Measurements from ENCODE around the gene OASL. TPM values are rescaled to one million over a fixed set of nuclear protein-coding genes. Genes with fewer than 3 reads are reported as not detected.

Gene OASL
- total and polyA plus RNA-seq, 12 donors, result 0.06 to 1.9 (median 0.56) TPM; not detected in 1

DNA sequence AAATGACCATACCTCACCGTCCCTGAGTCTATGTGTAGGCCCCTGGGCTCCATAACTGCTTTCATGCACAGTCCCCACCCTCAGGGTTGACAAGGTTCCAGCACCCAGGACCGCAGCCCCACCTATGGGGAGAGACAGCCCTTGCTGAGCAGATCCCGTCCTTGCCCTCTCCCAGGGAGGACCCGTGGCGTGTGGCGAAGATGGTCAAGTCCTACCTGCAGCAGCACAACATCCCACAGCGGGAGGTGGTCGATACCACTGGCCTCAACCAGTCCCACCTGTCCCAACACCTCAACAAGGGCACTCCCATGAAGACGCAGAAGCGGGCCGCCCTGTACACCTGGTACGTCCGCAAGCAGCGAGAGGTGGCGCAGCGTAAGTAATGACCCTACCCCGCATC is 50.4 kb downstream of the OASL start:
- TF ChIP-seq, protein P1, sequence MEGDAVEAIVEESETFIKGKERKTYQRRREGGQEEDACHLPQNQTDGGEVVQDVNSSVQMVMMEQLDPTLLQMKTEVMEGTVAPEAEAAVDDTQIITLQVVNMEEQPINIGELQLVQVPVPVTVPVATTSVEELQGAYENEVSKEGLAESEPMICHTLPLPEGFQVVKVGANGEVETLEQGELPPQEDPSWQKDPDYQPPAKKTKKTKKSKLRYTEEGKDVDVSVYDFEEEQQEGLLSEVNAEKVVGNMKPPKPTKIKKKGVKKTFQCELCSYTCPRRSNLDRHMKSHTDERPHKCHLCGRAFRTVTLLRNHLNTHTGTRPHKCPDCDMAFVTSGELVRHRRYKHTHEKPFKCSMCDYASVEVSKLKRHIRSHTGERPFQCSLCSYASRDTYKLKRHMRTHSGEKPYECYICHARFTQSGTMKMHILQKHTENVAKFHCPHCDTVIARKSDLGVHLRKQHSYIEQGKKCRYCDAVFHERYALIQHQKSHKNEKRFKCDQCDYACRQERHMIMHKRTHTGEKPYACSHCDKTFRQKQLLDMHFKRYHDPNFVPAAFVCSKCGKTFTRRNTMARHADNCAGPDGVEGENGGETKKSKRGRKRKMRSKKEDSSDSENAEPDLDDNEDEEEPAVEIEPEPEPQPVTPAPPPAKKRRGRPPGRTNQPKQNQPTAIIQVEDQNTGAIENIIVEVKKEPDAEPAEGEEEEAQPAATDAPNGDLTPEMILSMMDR (IDR thresholded peaks at IDR 0.05), result no peak
- no peak for TF ChIP-seq POLR2A (IDR thresholded peaks at IDR 0.05)
- intact Hi-C loops (cut with DNase I), result no loop called here
- H3K27ac ChIP-seq, result no peak overlapping the region
- no peaks in the 10 kb centered on the region for H3K36me3 ChIP-seq (replicated peaks in 1 of 2)
- no peaks in the 10 kb centered on the region for H3K4me1 ChIP-seq (replicated peaks in 1 of 2)
- DNase-seq, result no peak
- no peaks in the 10 kb centered on the region for H3K27me3 ChIP-seq
- no peak overlapping the region for H3K4me3 ChIP-seq
- WGBS, 4 donors, result 78 to 91% (median 89%) methylated on average over 3 to 17 of the region's 17 CpGs
- no peaks in the 10 kb centered on the region for H3K9me3 ChIP-seq (replicated peaks in 1 of 3)

DNA sequence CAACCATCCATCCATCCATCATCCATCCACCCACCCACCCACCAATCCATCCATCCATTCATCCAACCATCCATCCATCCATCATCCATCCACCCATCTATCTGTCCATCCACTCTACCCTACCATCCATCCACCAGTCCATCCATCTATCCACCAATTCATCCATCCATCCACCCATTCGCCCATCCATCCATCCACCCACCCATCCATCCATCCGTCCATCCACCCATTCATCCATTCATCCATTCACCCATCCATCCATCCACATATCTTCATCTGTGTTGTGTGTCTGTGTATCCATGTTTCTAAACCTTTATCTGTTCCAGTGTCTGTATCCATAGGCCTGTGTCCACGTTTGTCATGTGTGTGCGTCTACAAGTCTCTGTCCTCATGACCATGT is 50.8 kb downstream of the OASL start:
- no peak overlapping the region for H3K27ac ChIP-seq
- no peak overlapping the region for H3K4me3 ChIP-seq
- H3K9me3 ChIP-seq (replicated peaks in 1 of 3), result no peaks in the 10 kb centered on the region
- H3K36me3 ChIP-seq (replicated peaks in 1 of 2), result no peaks in the 10 kb centered on the region
- TF ChIP-seq, protein P1 (IDR thresholded peaks at IDR 0.05), result no peak
- H3K27me3 ChIP-seq, result no peaks in the 10 kb centered on the region
- no peaks in the 10 kb centered on the region for H3K4me1 ChIP-seq (replicated peaks in 1 of 2)
- no peak for DNase-seq
- WGBS, 4 donors, result 79 to 85% (median 83%) methylated on average over 4 of the region's 4 CpGs
- intact Hi-C loops (cut with DNase I), result no loop called here

- no peaks in the 10 kb centered on the region for H3K36me3 ChIP-seq (replicated peaks in 1 of 2)
- no peak for DNase-seq
- no peak overlapping the region for H3K27ac ChIP-seq
- no peaks in the 10 kb centered on the region for H3K27me3 ChIP-seq
- intact Hi-C loops (cut with DNase I), result no loop called here
- 82 to 95% (median 86%) methylated on average over 3 of the region's 3 CpGs for WGBS, 4 donors
- TF ChIP-seq, protein P1 (IDR thresholded peaks at IDR 0.05), result no peak
- TF ChIP-seq POLR2A (IDR thresholded peaks at IDR 0.05), result no peak
- no peaks in the 10 kb centered on the region for H3K9me3 ChIP-seq (replicated peaks in 1 of 3)
- no peak overlapping the region for H3K4me3 ChIP-seq
- no peaks in the 10 kb centered on the region for H3K4me1 ChIP-seq (replicated peaks in 1 of 2)
These were observed 54.6 kb downstream of the OASL start for GRCh38 chr12:120984351-120984898.

DNA sequence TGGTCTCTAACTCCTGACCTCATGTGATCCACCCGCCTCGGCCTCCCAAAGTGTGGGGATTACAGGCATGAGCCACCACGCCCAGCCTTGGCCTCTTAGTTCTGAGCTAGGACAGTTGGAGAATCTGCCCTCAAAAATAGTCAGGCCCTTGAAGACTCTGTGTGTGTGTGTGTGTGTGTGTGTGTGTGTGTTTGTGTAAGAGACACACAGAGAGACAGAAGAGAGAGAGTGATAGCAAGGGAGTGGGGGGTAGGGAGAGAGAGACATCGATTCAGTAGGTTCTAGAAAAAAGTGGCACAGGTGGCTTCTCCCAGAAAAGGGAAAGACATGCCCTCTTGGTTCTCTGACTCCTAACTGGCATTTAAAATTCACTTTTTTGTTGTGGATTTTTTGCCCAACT is 55.3 kb downstream of the OASL start:
- intact Hi-C loops (cut with DNase I), result no loop called here
- Histone ChIP-seq H3K27me3 (no peaks in the 10 kb centered on the region), H3K4me1 (replicated peaks in 1 of 2) (no peaks in the 10 kb centered on the region), H3K4me3 (no peak overlapping the region), H3K36me3 (replicated peaks in 1 of 2) (no peaks in the 10 kb centered on the region), H3K9me3 (replicated peaks in 1 of 3) (no peaks in the 10 kb centered on the region), H3K27ac (no peak overlapping the region)
- DNase-seq, result no peak
- TF ChIP-seq, protein P1 (IDR thresholded peaks at IDR 0.05), result no peak
- 82 to 90% (median 86%) methylated on average over 4 of the region's 4 CpGs for WGBS, 4 donors
